HG03103 (cell line): Measurements from ENCODE around the gene IKZF4.

ENCODE experiments used
- ATAC-seq: cut with Tn5 transposase; IDR thresholded peaks from one replicate; pipeline ENCODE4 v1.9.1; 2021; ENCODE audit warnings: low read depth; ENCODE audit not compliant: unreplicated experiment

Gene IKZF4

DNA sequence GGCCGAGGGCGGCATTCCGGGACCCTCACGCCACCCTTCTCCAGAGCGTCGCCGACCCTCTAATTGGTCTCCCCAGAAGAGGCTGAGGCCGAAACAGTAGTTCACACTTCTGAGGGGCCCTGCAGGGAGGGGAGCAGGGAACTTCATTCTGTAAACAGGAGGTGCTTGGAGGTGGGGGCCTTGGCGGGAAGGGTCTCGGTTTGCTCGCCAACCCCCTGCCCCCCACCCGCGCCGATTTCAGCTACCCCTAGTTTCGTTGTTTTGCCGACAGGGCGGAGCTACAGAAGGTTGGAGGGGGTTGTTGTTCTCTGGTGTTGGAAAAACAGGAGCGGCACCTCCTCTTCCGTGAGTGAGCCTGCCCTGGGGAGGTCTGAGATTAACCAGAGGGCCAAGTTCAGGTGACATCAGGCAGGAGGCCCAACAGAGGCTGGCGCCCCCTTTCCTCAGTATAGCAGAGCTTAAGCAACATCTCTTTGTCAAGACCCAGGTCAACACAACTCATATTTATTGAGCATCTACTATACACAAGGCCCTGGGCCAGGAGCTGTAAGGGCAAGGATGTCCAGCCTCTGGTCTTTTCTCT, 59.8 kb downstream of the IKZF4 start:
- ATAC-seq, result no peak

DNA sequence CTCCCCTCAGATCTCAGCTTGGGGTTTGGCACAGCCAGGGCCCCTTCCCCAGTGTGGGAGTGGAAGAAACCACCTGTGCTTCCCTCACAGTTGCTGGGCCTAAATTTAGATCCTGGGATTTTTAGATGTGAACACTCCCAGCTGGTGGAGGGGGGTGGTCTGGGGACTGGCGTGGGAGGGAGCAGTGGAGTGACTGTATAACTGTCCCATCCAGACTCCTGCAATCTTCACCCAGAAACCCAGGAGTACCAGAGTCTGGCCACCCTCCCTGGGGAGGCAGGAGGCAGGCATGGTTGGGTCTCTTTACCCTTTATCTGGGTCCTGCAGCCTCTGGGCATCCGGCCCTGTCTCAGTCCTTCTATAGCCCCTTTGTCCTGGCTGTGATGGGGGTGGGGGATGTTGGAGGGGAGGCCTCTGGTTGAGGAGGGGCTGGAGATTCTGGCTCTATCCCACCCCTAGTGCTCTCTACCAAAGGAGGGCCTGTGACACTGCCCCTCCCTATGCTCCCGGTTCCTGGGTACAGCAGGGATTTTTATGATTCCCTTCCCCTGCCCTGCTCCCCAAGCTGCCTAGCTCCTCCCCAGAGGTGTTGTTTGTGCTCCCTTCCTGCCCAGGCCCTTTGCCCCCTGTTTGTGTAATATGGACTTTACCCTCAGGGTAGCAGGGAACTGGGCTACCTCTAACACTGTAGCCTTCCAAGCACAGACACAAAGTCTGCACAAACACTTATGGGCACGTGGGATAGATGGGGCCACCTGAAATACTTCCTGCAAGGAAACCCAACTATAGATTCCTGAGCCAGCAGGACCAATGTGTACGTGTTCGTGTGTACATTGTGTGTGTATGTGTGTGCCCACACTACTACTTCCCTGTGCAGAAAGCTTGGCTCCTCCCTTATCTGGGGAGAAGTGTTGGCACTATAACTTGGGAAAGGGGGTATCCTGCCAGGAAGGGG, 60.8 kb downstream of the IKZF4 start:
- no peak for ATAC-seq

DNA sequence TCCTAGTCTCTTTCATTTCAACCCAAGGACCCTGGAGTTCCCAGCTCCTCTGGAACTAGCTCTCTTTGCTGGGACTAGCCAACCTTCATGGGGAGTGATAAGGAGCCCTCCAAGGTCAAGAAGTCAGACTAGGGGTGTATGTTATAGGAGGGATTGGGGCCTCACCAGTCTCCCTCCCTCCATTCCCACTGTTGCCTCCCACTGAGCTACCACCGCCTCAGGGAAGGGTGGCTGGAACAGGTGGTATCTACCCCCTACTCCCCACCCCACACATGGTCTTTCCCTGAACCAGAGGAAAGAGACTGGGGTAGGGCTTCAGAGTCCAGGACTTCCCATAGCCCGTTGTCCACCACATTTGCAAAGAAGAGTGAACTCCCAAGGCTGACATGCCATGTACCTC, 61.5 kb downstream of the IKZF4 start:
- ATAC-seq, result no peak

DNA sequence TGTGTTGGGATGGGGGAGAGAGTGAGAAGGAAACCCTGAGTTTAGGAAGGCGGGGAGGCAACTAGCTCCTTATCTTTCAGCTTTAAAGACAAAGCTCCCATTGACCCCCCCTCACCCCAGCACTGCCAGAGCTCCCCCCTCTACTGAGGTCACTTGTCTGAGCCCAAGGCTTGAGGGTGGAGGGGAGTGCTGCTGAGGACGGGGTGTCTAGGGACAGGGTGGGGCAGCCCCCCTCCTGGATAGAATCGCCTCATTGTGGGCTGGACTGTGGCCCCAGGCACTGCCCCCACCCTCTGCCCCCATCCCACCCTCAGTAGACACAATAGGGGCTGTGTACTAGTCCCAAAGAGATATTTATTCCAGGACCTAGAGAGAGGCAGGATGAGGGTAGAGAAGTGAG, 62.1 kb downstream of the IKZF4 start:
- no peak for ATAC-seq

DNA sequence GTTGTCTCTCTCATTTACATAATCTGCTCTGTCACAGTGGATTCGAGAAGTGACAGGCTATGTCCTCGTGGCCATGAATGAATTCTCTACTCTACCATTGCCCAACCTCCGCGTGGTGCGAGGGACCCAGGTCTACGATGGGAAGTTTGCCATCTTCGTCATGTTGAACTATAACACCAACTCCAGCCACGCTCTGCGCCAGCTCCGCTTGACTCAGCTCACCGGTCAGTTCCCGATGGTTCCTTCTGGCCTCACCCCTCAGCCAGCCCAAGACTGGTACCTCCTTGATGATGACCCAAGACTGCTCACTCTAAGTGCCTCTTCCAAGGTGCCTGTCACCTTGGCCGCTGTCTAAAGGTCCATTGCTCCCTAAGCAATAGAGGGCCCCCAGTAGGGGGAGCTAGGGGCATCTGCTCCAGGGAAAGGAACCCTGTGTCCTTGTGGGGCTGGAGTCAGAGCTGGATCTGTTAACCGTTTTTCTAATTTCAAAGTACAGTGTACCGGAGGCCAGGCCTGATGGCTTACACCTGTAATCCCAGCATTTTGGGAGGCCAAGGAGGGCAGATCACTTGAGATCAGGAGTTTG, 64.2 kb downstream of the IKZF4 start:
- no peak for ATAC-seq

DNA sequence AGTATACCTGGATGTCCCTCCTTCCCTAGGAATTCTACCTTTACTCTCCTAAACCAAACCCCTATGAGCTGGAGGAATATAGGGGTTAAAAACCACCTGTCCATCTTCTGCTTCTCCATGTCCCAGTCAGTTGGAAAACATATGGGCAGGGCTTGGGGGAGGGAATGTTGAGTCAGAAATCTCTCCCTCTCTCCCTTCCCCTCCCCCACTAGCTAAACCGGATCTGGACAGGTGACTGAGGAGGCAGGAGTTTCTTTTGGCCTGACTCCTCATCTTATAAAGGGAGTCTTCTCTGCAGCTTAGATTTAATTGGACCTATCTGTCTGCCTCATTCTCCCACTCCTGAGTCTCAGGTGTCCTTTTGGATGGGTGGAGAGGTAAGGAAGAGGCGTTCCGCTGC, 65.3 kb downstream of the IKZF4 start:
- ATAC-seq, result no peak

DNA sequence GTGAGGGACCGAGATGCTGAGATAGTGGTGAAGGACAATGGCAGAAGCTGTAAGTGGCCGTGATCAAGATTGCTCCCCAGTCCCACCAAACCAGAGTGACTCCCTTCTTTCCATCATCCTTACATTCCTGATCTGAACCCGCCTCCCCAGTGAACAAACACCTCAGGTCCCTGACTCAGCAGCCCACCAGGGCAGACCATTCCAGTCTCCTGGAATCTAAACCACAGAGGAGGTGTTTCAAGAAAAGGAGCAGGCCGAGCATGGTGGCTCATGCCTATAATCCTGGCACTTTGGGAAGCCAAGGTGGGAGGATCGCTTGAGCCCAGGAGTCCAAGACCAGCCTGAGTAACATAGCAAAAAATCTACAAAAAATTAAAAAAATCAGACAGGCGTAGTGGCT, 65.8 kb downstream of the IKZF4 start:
- ATAC-seq, result no peak

DNA sequence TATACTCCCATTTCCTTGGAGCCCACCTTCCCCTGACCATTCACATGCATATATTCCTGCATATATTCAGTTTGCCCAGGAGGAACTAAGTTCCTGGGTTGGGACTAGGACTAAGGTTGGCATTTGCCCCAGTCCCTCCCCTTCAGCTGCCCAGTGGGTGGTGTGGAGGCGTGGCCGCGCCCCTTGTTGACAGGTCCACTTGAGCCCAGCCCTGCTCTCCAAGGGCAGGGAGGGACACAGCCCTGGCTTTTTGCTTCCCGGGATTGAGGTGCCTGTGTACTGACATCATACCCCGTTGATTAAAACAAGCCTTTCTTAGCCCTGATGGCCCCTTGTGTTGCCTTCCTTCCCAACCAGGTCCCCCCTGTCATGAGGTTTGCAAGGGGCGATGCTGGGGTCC, 66.4 kb downstream of the IKZF4 start:
- no peak for ATAC-seq
